Caco-2 (cell line): Measurements from ENCODE around the gene COL24A1. TPM values are rescaled to one million over a fixed set of nuclear protein-coding genes. Genes with fewer than 3 reads are reported as not detected.

ENCODE experiments used
- BruUV-seq: library from RNA; stranded (reverse); fragments of 400-500 nt; replicated peaks from 2 replicates; lab custom pipeline; 2021; lab: Mats Ljungman, UMichigan
- CTCF ChIA-PET: fragments of 300-600 bp; sonication (Branson Sonifier 250); formaldehyde crosslinking; loops from one replicate; lab custom pipeline; 2022; ENCODE audit warnings: antibody characterized with exemption; lab: Charles Lee
- POLR2A ChIA-PET: fragments of 300-600 bp; sonication (Branson Sonifier 250); formaldehyde crosslinking; loops from one replicate; lab custom pipeline; 2022; ENCODE audit warnings: antibody characterized with exemption; lab: Charles Lee
- DNase-seq, 2 experiments: peaks; one replicate each; pipeline versions ENCODE4 v3.0.0 to v3.0.0-alpha.2; 2020 to 2022
- H3K27me3 ChIP-seq: replicated peaks from 2 replicates; pipeline ENCODE4 v1.6.0; 2011; ENCODE audit warnings: low read length; ENCODE audit not compliant: control insufficient read depth, insufficient read depth
- H3K36me3 ChIP-seq: 2 replicates; pipeline ENCODE4 v1.5.1; 2011; ENCODE audit warnings: low read length; ENCODE audit not compliant: control insufficient read depth, insufficient read depth
- H3K4me1 ChIP-seq: fragments of 250-450 bp; sonication (Bioruptor Pico); 2 replicates; pipeline ENCODE4 v1.5.1; 2020; ENCODE audit warnings: mild to moderate bottlenecking
- H3K4me3 ChIP-seq: 2 replicates; pipeline ENCODE4 v1.5.1; 2011; ENCODE audit warnings: low read depth, mild to moderate bottlenecking, control low read depth, low read length
- H3K9me3 ChIP-seq: fragments of 250-450 bp; sonication (Bioruptor Pico); 2 replicates; pipeline ENCODE4 v1.5.1; 2020; ENCODE audit warnings: mild to moderate bottlenecking, moderate library complexity
- H3K27ac Mint-ChIP-seq: one replicate; pipeline ENCODE4 v1.8.0; 2022; ENCODE audit warnings: mixed read lengths; ENCODE audit not compliant: unreplicated experiment
- H3K27me3 Mint-ChIP-seq: one replicate; pipeline ENCODE4 v1.8.0; 2022; ENCODE audit warnings: mixed read lengths; ENCODE audit not compliant: insufficient read depth, unreplicated experiment
- H3K36me3 Mint-ChIP-seq: one replicate; pipeline ENCODE4 v1.8.0; 2022; ENCODE audit warnings: mild to moderate bottlenecking, mixed read lengths; ENCODE audit not compliant: insufficient read depth, unreplicated experiment
- H3K4me1 Mint-ChIP-seq: one replicate; pipeline ENCODE4 v1.8.0; 2022; ENCODE audit warnings: low read depth, mixed read lengths; ENCODE audit not compliant: unreplicated experiment
- H3K4me3 Mint-ChIP-seq: one replicate; pipeline ENCODE4 v1.8.0; 2022; ENCODE audit warnings: mild to moderate bottlenecking, moderate library complexity, mixed read lengths; ENCODE audit not compliant: unreplicated experiment
- H3K9me3 Mint-ChIP-seq: one replicate; pipeline ENCODE4 v1.8.0; 2022; ENCODE audit warnings: mixed read lengths; ENCODE audit not compliant: unreplicated experiment
- intact Hi-C: fragments of 100-400 bp; cut with micrococcal nuclease; formaldehyde crosslinking; loops from one replicate; pipeline ENCODE4 v1.10.0; 2022; ENCODE audit not compliant: unreplicated experiment
- total RNA-seq: library from RNA; stranded (reverse); gene quantifications from 2 replicates; pipeline ENCODE4 v1.2.3, GENCODE V29; 2022
- TF ChIP-seq, protein P1 (sequence below), 2 experiments: fragments of 200-600 bp in 1 of 2; IDR thresholded peaks; 1 replicate in 1 of 2; 2 replicates in 1 of 2; pipeline versions ENCODE4 v1.5.1 to v1.8.0; 2011 to 2022; ENCODE audit warnings: antibody characterized with exemption in 1 of 2, control low read depth in 1 of 2, inconsistent platforms in 1 of 2, low read depth in 1 of 2, low read length in 1 of 2, mild to moderate bottlenecking in 1 of 2, moderate library complexity in 1 of 2; ENCODE audit not compliant: insufficient read depth in 1 of 2, severe bottlenecking in 1 of 2, unreplicated experiment in 1 of 2

The COL24A1 gene
- total RNA-seq, 1 experiment from 2014 or later = 0.07 TPM

DNA sequence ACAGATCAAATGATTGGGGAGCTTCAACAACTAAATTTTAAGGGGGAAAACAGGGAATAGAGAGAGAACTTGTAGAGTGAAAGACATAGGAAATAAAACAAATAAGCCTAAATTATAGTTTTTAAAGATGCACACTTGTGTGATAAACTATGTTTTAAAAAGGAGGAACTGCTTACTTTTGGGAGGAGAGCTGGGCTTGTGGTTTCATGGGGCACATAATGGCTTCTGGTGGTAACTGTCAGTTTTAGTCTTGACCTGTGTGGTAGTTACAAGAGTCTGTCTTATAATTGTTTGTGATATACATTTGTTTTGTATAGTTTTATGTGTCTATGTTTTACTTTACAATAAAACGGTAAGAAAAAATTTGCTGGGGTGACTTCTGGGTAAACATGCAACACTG is 165.3 kb downstream of the COL24A1 start:
- Mint-ChIP-seq H3K4me1 (no peaks in the 10 kb centered on the region), H3K27me3 (peaks cover 2% of the 10 kb centered on the region), H3K9me3 (no peaks in the 10 kb centered on the region), H3K27ac (no peak overlapping the region), H3K4me3 (no peak overlapping the region), H3K36me3 (no peaks in the 10 kb centered on the region)
- H3K36me3 ChIP-seq = no peaks in the 10 kb centered on the region
- no TSS peak for BruUV-seq
- TF ChIP-seq, protein P1, sequence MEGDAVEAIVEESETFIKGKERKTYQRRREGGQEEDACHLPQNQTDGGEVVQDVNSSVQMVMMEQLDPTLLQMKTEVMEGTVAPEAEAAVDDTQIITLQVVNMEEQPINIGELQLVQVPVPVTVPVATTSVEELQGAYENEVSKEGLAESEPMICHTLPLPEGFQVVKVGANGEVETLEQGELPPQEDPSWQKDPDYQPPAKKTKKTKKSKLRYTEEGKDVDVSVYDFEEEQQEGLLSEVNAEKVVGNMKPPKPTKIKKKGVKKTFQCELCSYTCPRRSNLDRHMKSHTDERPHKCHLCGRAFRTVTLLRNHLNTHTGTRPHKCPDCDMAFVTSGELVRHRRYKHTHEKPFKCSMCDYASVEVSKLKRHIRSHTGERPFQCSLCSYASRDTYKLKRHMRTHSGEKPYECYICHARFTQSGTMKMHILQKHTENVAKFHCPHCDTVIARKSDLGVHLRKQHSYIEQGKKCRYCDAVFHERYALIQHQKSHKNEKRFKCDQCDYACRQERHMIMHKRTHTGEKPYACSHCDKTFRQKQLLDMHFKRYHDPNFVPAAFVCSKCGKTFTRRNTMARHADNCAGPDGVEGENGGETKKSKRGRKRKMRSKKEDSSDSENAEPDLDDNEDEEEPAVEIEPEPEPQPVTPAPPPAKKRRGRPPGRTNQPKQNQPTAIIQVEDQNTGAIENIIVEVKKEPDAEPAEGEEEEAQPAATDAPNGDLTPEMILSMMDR (IDR thresholded peaks at IDR 0.05; ENCODE audit: insufficient read depth in 1 of 2, low read depth in 1 of 2, low read length in 1 of 2, severe bottlenecking in 1 of 2, unreplicated experiment in 1 of 2) = no peak
- intact Hi-C loops = no loop called here
- no peak for DNase-seq
- no peak overlapping the region for H3K4me3 ChIP-seq
- H3K27me3 ChIP-seq = no peaks in the 10 kb centered on the region
- H3K4me1 ChIP-seq = no peaks in the 10 kb centered on the region
- POLR2A ChIA-PET = no interaction called here
- H3K9me3 ChIP-seq = no peaks in the 10 kb centered on the region
- CTCF ChIA-PET = no interaction called here

DNA sequence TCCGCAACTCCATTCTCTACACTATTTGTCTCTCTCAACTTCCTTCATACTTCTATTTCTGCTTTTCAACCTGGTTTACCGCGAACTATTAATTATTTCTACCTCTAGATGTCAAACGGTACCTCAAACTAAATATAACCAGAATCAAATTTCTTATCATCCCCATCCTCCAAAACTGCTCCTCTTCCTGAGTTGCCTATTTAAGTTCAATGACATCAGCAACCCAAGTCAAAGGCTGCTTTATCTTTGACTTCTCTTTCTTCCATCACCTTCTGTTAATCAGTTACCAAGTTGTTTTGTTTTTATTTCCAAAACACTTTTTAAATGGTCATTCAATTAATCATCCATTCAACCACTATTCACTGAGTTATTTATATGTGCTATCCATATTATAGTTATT is 171.9 kb downstream of the COL24A1 start:
- no peaks in the 10 kb centered on the region for H3K4me1 Mint-ChIP-seq
- TF ChIP-seq, protein P1 (IDR thresholded peaks at IDR 0.05; ENCODE audit: insufficient read depth in 1 of 2, low read depth in 1 of 2, low read length in 1 of 2, severe bottlenecking in 1 of 2, unreplicated experiment in 1 of 2) = no peak
- Histone ChIP-seq H3K4me3 (no peak overlapping the region), H3K9me3 (no peaks in the 10 kb centered on the region), H3K4me1 (no peaks in the 10 kb centered on the region), H3K27me3 (no peaks in the 10 kb centered on the region), H3K36me3 (no peaks in the 10 kb centered on the region)
- no peaks in the 10 kb centered on the region for H3K36me3 Mint-ChIP-seq
- DNase-seq = no peak
- ChIA-PET CTCF (no interaction called here), POLR2A (no interaction called here)
- H3K4me3 Mint-ChIP-seq = no peak overlapping the region
- no TSS peak for BruUV-seq
- no peak overlapping the region for H3K27ac Mint-ChIP-seq
- intact Hi-C loops = no loop called here
- H3K27me3 Mint-ChIP-seq = peaks cover 12% of the 10 kb centered on the region
- no peaks in the 10 kb centered on the region for H3K9me3 Mint-ChIP-seq

DNA sequence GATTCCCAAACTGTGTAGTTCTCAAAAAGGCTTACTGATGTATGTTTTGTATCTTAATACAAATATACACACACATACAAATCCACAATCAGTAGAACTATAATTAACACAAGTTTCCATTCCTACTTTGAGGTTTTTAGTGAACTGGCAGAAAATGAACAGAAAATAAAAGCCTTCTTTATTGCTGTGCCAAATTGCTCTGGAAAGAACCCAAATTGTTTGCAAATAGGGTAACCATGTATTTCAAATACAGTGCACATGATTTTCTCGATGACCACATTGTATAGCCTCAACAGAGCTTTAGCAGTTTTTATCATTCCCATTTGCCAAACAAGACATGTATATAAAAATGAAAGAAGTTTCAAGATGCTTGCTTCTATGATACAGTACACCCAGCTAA is 173.3 kb downstream of the COL24A1 start:
- Histone ChIP-seq H3K36me3 (no peaks in the 10 kb centered on the region), H3K4me3 (no peak overlapping the region), H3K4me1 (no peaks in the 10 kb centered on the region), H3K27me3 (no peaks in the 10 kb centered on the region), H3K9me3 (no peaks in the 10 kb centered on the region)
- ChIA-PET CTCF (no interaction called here), POLR2A (no interaction called here)
- no peak overlapping the region for H3K27ac Mint-ChIP-seq
- intact Hi-C loops = no loop called here
- TF ChIP-seq, protein P1 (IDR thresholded peaks at IDR 0.05; ENCODE audit: insufficient read depth in 1 of 2, low read depth in 1 of 2, low read length in 1 of 2, severe bottlenecking in 1 of 2, unreplicated experiment in 1 of 2) = no peak
- H3K4me1 Mint-ChIP-seq = no peaks in the 10 kb centered on the region
- no peak overlapping the region for H3K4me3 Mint-ChIP-seq
- peaks cover 16% of the 10 kb centered on the region for H3K27me3 Mint-ChIP-seq
- no peaks in the 10 kb centered on the region for H3K9me3 Mint-ChIP-seq
- DNase-seq = no peak
- H3K36me3 Mint-ChIP-seq = no peaks in the 10 kb centered on the region
- no TSS peak for BruUV-seq
